Measurements from ENCODE around the gene PPFIA1. TPM values are rescaled to one million over a fixed set of nuclear protein-coding genes. Genes with fewer than 3 reads are reported as not detected.
"Not testable (repeated sequence)": the region's sequence is repeated elsewhere in the genome, so short reads cannot be mapped to it uniquely, and the experiment has no call there.

Gene PPFIA1
- total RNA-seq, 1 experiment from 2014 or later, result 48.6 TPM

GRCh38 chr11:70387564-70387963 is 117.1 kb downstream of the PPFIA1 start:
- DNase-seq (ENCODE audit: low spot score), result no peak

GRCh38 chr11:70389201-70389600 is 118.7 kb downstream of the PPFIA1 start:
- DNase-seq (ENCODE audit: low spot score), result no peak

- not testable (repeated sequence) for DNase-seq (ENCODE audit: low spot score)
Observed at GRCh38 chr11:70390882-70391281, 120.4 kb downstream of the PPFIA1 start.

- DNase-seq (ENCODE audit: low spot score), result no peak
Observed at GRCh38 chr11:70394211-70394950, 123.9 kb downstream of the PPFIA1 start.

GRCh38 chr11:70397336-70397982 is 127.0 kb downstream of the PPFIA1 start:
- no peak for DNase-seq (ENCODE audit: low spot score)

GRCh38 chr11:70397983-70398833 is 127.7 kb downstream of the PPFIA1 start, which contains the start of gene CTTN:
Gene CTTN, plus strand, starts transcription at chr11:70398529. Its CDS starts 8,769 bp downstream, at chr11:70407298.
- peak; percentile 86 for DNase-seq (ENCODE audit: low spot score)

- DNase-seq (ENCODE audit: low spot score), result no peak
Observed at GRCh38 chr11:70398834-70399680, 128.6 kb downstream of the PPFIA1 start.

- DNase-seq (ENCODE audit: low spot score), result peak; percentile 90
Observed at GRCh38 chr11:70399681-70400112, 129.2 kb downstream of the PPFIA1 start.

GRCh38 chr11:70400643-70401042 is 130.2 kb downstream of the PPFIA1 start:
- no peak for DNase-seq (ENCODE audit: low spot score)

GRCh38 chr11:70402016-70402415 is 131.5 kb downstream of the PPFIA1 start:
- no peak for DNase-seq (ENCODE audit: low spot score)

- no peak for DNase-seq (ENCODE audit: low spot score)
Observed at GRCh38 chr11:70402685-70403084, 132.2 kb downstream of the PPFIA1 start.

GRCh38 chr11:70404244-70404643 is 133.8 kb downstream of the PPFIA1 start:
- DNase-seq (ENCODE audit: low spot score), result no peak

GRCh38 chr11:70405679-70406395 is 135.3 kb downstream of the PPFIA1 start:
- no peak for DNase-seq (ENCODE audit: low spot score)

- DNase-seq (ENCODE audit: low spot score), result no peak
Observed at GRCh38 chr11:70407121-70407520, 136.6 kb downstream of the PPFIA1 start.

- no peak for DNase-seq (ENCODE audit: low spot score)
Observed at GRCh38 chr11:70407814-70408213, 137.3 kb downstream of the PPFIA1 start.

GRCh38 chr11:70408326-70408725 is 137.8 kb downstream of the PPFIA1 start:
- DNase-seq (ENCODE audit: low spot score), result not testable (repeated sequence)

- no peak for DNase-seq (ENCODE audit: low spot score)
Observed at GRCh38 chr11:70409437-70409836, 138.9 kb downstream of the PPFIA1 start.

GRCh38 chr11:70409871-70410270 is 139.4 kb downstream of the PPFIA1 start:
- DNase-seq (ENCODE audit: low spot score), result no peak

- DNase-seq (ENCODE audit: low spot score), result no peak
Observed at GRCh38 chr11:70410276-70411205, 140.1 kb downstream of the PPFIA1 start.

Measured in HT-29 (cell line).